Jurkat, Clone E6-1 (cell line): Measurements from ENCODE around the gene FANCI.
A peak's percentile ranks its signal among the peaks of the same experiment; 100 is the strongest.

ENCODE experiments used
- DNase-seq: peaks from one replicate; pipeline ENCODE4 v3.0.0-alpha.2; 2011; ENCODE audit warnings: low read depth, low spot score
- H3K4me3 ChIP-seq: 2 replicates; pipeline ENCODE4 v1.5.1; 2011; ENCODE audit warnings: mild to moderate bottlenecking, low read length, control low read depth, moderate library complexity

The FANCI gene

DNA sequence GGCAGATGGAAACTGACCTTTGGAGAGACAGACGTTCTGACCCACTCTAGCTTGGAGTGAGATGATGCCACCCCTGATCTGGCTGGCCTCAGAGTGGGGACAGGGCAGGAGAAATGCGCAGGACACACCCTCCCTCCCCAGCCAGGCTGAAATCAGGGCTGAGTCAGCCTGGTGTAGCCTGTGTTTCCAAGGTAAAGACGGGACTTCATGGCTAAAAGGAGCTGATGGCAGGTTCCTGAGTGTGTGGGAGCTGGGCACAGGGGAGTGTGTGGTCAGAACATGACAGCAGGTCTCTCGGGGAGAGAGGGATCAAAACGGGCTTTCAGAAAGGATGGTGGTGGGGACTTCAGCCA is 105.4 kb downstream of the FANCI start:
- DNase-seq: no peak

DNA sequence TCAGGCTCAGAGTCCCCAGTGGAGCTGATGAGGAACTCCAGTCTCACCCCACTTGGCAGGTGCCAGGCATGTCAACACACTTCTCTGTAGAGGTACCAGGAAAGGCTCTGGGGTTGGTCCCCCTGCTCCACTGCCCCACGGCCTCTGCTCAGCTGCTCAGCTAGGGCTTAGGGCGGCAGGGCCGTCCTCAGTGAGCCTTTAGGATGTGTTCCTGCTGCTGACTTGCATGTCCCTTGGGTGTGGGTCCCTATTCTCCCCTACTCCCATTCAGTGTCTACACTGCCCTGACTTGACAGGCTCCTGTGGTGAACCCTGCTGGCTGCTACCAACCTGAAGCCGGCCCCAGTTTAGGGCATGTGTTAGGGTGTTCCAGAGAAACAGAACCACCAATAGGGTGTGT is 108.7 kb downstream of the FANCI start:
- DNase-seq: no peak
- no peak overlapping the region for H3K4me3 ChIP-seq

More for the DNA sequence above, 105.4 kb downstream of the FANCI start:
- H3K4me3 ChIP-seq: no peak overlapping the region

- no peak overlapping the region for H3K4me3 ChIP-seq
- DNase-seq: no peak
Measured at GRCh38 chr15:89353991-89354390, 110.2 kb downstream of the FANCI start.

- DNase-seq: no peak
- no peak overlapping the region for H3K4me3 ChIP-seq
Measured at GRCh38 chr15:89356634-89357298, 113.0 kb downstream of the FANCI start.

GRCh38 chr15:89358435-89358754 is 114.6 kb downstream of the FANCI start:
- no peak for DNase-seq
- H3K4me3 ChIP-seq: peak overlapping the region; percentile 52

GRCh38 chr15:89358755-89359439 is 115.1 kb downstream of the FANCI start:
- DNase-seq: peak; percentile 65
- H3K4me3 ChIP-seq: peak overlapping the region; percentile 52

DNA sequence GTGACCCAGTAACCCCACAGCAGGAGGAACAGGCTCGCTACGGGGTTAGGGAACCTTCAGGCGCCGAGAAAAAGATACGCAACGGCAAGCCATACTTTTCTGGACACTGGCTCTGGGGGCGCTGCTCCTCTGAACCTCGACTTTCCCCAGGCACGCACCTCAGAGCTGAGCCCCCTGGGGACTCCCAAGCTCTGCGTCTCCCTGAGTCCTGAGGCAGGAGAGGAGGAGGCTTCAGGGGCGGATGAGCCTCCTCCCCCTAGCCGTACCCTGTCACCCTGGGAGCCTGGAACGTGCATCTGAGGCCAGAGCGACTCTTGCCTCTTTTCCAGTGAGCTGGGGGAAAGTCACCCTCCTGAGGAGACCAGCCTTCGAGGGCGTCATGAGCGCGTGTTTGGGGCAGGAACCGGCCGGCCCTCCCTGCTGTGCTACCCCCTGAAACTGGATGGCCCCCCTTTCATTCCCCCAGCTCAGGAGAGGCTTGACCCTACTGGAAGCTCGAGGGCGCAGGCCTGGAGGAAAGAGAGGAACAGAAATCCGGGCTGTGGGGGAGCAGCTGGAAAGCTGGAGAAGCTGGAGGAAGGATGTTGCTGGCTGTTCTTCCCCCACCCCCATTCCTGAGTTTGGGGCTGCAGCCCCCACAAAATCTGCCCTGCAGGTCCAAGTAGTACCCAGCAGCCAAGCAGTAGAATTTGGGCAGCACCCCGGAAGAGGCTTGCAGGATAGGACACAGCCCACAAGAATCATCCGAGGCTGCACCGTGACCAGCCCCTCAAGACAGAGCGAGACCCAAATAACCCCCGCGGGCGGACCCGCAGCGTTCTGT is 115.9 kb downstream of the FANCI start:
- no peak overlapping the region for H3K4me3 ChIP-seq
- no peak for DNase-seq

DNA sequence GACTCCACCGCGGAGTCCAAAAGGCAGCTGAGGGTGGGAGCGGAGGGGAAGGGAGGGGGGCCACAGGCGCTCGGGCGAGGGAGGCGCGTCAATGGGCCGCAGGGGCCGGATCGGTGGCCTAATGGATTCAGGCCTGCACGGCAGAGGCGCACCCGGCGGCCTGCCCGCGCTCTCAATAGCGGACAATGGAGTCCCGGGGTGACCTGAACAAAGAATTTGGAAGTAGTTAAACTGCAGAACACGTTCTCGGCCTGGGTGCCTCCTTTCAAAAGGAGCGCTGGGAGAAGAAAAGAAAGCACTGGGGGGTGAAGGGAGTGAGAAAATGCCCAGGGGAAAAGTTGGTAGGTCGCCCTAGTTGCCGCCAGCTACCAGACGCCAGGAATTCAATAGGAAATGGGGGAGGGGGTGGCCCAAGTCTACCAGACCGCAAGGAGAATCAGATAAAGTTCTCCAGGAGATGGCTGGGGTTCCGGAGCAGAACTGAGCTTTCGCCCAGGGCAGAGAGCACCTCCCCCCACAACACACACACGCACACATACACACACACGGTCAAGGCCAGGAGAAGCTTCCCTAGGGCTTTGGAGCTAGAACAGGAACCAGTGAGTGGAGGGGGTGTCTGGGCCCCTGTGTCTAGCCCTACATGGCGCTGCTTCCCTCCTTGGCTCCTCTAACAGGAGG is 116.7 kb downstream of the FANCI start:
- DNase-seq: no peak
- H3K4me3 ChIP-seq: no peak overlapping the region

- no peak overlapping the region for H3K4me3 ChIP-seq
- no peak for DNase-seq
Measured at GRCh38 chr15:89361451-89362202, 117.8 kb downstream of the FANCI start.

- H3K4me3 ChIP-seq: no peak overlapping the region
- no peak for DNase-seq
Measured at GRCh38 chr15:89362203-89363101, 118.7 kb downstream of the FANCI start.

DNA sequence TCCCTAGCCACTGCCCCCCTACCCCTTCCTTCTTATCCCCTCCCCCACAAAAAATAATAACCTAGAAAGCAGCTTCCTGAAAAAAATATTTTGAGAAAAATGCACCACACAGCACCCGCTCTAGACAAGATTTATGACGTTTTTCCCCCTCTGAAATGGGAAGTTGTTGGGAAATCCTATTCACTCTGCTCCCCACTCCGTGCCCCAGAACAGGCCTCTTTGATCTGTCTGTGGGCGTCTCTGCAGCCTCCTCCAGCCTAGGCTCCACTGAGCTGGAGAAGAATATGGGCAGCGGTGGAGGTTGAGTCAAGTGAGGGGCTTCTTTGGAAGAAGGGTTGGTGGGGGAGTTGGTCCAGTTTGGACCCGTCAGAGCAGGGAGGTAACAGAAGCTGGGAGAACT is 119.4 kb downstream of the FANCI start:
- DNase-seq: no peak
- H3K4me3 ChIP-seq: no peak overlapping the region

DNA sequence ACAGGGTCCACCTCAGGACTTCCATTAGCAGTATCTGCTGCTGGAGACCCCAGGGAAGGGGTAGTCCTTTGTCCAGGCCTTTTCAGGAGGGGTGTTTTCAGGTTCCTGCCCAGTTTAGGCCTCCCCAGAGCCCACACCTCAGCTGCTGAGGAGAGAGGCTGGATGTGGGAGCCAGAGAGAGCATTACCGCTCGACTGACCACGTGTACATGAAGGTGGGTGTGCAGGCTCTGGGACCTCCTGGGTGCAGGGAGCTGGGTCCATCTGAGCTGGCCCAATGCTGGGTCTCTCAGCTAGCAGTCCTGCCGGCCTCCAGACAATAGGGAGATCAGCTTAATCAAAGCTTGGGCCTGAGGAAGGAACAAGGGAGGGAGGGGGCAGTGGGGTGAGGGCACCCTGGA is 120.0 kb downstream of the FANCI start:
- no peak overlapping the region for H3K4me3 ChIP-seq
- DNase-seq: no peak

GRCh38 chr15:89364341-89364740 is 120.6 kb downstream of the FANCI start:
- H3K4me3 ChIP-seq: no peak overlapping the region
- no peak for DNase-seq

- no peak for DNase-seq
Measured at GRCh38 chr15:89364741-89365450, 121.1 kb downstream of the FANCI start.

DNA sequence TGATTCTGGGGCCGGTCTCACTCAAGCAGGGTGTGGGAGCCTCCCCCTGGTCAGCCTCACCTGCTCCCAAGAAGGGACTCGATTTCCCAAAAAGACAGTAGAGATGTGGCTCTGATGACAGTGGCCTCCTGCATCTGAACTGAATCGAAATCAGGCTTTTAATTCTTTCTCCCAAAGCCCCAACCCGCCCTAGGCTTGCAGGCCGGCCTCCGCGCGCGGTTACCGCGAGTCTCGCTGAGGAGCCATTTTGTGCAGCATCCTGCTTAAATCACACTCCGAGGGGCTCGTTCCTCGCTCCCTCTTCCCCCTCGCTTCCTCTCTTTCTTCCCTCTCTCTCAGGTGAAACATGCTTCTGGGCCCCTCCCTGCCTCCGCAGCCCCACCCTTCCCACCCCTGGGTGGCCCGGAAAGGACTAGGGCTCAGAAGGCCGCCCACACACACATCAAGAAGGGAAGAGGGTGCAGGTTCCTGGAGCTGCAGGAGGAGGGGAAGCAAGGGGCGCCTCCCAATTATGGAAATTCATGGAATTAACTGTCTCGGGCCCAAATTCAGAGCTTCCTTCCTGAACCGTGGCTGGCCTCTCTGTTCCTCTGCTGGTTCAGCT is 121.8 kb downstream of the FANCI start:
- no peak for DNase-seq
- no peak overlapping the region for H3K4me3 ChIP-seq

More at GRCh38 chr15:89364741-89365450, 121.1 kb downstream of the FANCI start:
- H3K4me3 ChIP-seq: no peak overlapping the region
